Astrocyte of the cerebellum (primary cell): ENCODE results near the gene HEG1.

ENCODE experiments used
- DNase-seq: peaks from one replicate; pipeline ENCODE4 v3.0.0-alpha.2; 2011; ENCODE audit warnings: low read depth
- H3K4me3 ChIP-seq: 2 replicates; pipeline ENCODE4 v1.5.1; 2011; ENCODE audit warnings: mild to moderate bottlenecking, low read depth, low read length, moderate library complexity
- CTCF ChIP-seq: IDR thresholded peaks from 2 replicates; pipeline ENCODE4 v1.5.1; 2012; ENCODE audit warnings: low read length, low read depth, moderate library complexity, mild to moderate bottlenecking; ENCODE audit errors: missing control alignments
- in situ Hi-C: cut with HindIII; loops from 2 replicates; pipeline ENCODE4 v1.10.0; 2017; ENCODE audit warnings: low sequenced_read_pairs

The HEG1 gene

GRCh38 chr3:125072749-125073389, 17.1 kb upstream of the HEG1 start:
- in situ Hi-C loops: no loop called here
- no peak overlapping the region for H3K4me3 ChIP-seq
- TF ChIP-seq CTCF: no peak
- no peak for DNase-seq

GRCh38 chr3:125072301-125072700, 16.5 kb upstream of the HEG1 start:
- no peak for DNase-seq
- no peak for TF ChIP-seq CTCF
- in situ Hi-C loops: no loop called here
- no peak overlapping the region for H3K4me3 ChIP-seq

GRCh38 chr3:125069968-125070745, 14.4 kb upstream of the HEG1 start:
- DNase-seq: no peak
- TF ChIP-seq CTCF: no peak
- no peak overlapping the region for H3K4me3 ChIP-seq
- in situ Hi-C loops: no loop called here

GRCh38 chr3:125069452-125069851, 13.7 kb upstream of the HEG1 start:
- TF ChIP-seq CTCF: no peak
- H3K4me3 ChIP-seq: no peak overlapping the region
- no peak for DNase-seq
- in situ Hi-C loops: no loop called here

GRCh38 chr3:125068265-125068664, 12.5 kb upstream of the HEG1 start:
- in situ Hi-C loops: no loop called here
- TF ChIP-seq CTCF: no peak
- no peak overlapping the region for H3K4me3 ChIP-seq
- no peak for DNase-seq

- no peak overlapping the region for H3K4me3 ChIP-seq
- no peak for DNase-seq
- TF ChIP-seq CTCF: no peak
- in situ Hi-C loops: no loop called here
These were observed 11.4 kb upstream of the HEG1 start for GRCh38 chr3:125067225-125067624.
